ENCODE data around the gene ZNF593.

- no peak for TF ChIP-seq CTCF (optimal IDR thresholded peaks at IDR 0.05 in 1 of 3, IDR thresholded peaks at IDR 0.05 in 1 of 3, conservative IDR thresholded peaks at IDR 0.05 in 1 of 3; ENCODE audit: extremely low read depth in 1 of 3, insufficient read depth in 2 of 3, low read length in 3 of 3)
- TF ChIP-seq EZH2 (IDR thresholded peaks at IDR 0.05; ENCODE audit: low read length) = no peak
Observed at GRCh38 chr1:26158271-26158907, 11.3 kb upstream of the ZNF593 start.

Data from keratinocyte (primary cell).